Naive thymus-derived CD8-positive, alpha-beta T cell (primary cell): ENCODE data around the gene SGCD. TPM values are rescaled to one million over a fixed set of nuclear protein-coding genes. Genes with fewer than 3 reads are reported as not detected.

Experiments
- ATAC-seq, 2 donors: fragments of 150-1000 bp; cut with Tn5 transposase in 1 of 2; sonication (Bioruptor Pico), chemical (Tn5 transposase) in 1 of 2; 1 replicate in 1 of 2; 2 replicates in 1 of 2; pipeline ENCODE4 v1.10.0; 2021; ENCODE audit warnings: mild to moderate bottlenecking in 2 of 2, moderate library complexity in 2 of 2
- POLR2A ChIA-PET: fragments of 350-600 bp; sonication (Branson Sonifier 250); formaldehyde crosslinking; loops from one replicate; lab custom pipeline; 2021; ENCODE audit warnings: antibody characterized with exemption; lab: Charles Lee
- DNase-seq, 10 donors: peaks; one replicate each; pipeline versions ENCODE4 v3.0.0 to v3.0.0-alpha.2; 2020 to 2022
- H3K27ac Mint-ChIP-seq, 10 donors: one replicate each; pipeline ENCODE4 v1.8.0; 2020 to 2022; ENCODE audit warnings: mild to moderate bottlenecking in 10 of 10, mixed read lengths in 10 of 10, moderate library complexity in 4 of 10, inconsistent platforms in 1 of 10
- H3K27me3 Mint-ChIP-seq, 5 donors: one replicate each; pipeline ENCODE4 v1.8.0; 2021 to 2022; ENCODE audit warnings: mixed read lengths in 5 of 5
- H3K36me3 Mint-ChIP-seq, 3 donors: one replicate each; pipeline ENCODE4 v1.8.0; 2020 to 2022; ENCODE audit warnings: mixed read lengths in 3 of 3, mild to moderate bottlenecking in 2 of 3, inconsistent platforms in 1 of 3
- H3K4me1 Mint-ChIP-seq, 4 donors: one replicate each; pipeline ENCODE4 v1.8.0; 2021 to 2022; ENCODE audit warnings: mixed read lengths in 4 of 4
- H3K4me3 Mint-ChIP-seq, 10 donors: one replicate each; pipeline ENCODE4 v1.8.0; 2020 to 2022; ENCODE audit warnings: mild to moderate bottlenecking in 10 of 10, mixed read lengths in 10 of 10, moderate library complexity in 6 of 10, inconsistent platforms in 1 of 10
- H3K9me3 Mint-ChIP-seq, 9 donors: one replicate each; pipeline ENCODE4 v1.8.0; 2020 to 2022; ENCODE audit warnings: mixed read lengths in 9 of 9, mild to moderate bottlenecking in 3 of 9, inconsistent platforms in 1 of 9, moderate library complexity in 1 of 9
- polyA plus RNA-seq, 3 donors: library from polyadenylated mRNA; unstranded; fragments of 300-500 nt; fragmentation: Illumina TruSeq; gene quantifications; one replicate each; pipeline ENCODE4 v1.2.3, GENCODE V29; 2021
- total RNA-seq, 8 experiments: library from RNA in 2 of 8; stranded (reverse) in 2 of 8; gene quantifications; one replicate each; pipeline ENCODE4 v1.2.3 and lab custom pipeline; 2021 to 2026

SGCD gene
- total and polyA plus RNA-seq, 5 experiments from 2014 or later = 0.18 to 2.0 TPM; not detected in 3

- peaks cover 10 to 41% (median 15%) of the 10 kb centered on the region in 5 donors for H3K27me3 Mint-ChIP-seq
- H3K27ac Mint-ChIP-seq = no peak overlapping the region
- H3K4me3 Mint-ChIP-seq = no peak overlapping the region
- POLR2A ChIA-PET = no interaction called here
- no peaks in the 10 kb centered on the region for H3K9me3 Mint-ChIP-seq
- no peaks in the 10 kb centered on the region for H3K36me3 Mint-ChIP-seq
- no peak for DNase-seq
- H3K4me1 Mint-ChIP-seq = peaks cover 0 to 7% (median 0%) of the 10 kb centered on the region in 4 donors
- no peak for ATAC-seq
Measured at GRCh38 chr5:156331181-156331580, 4.2 kb downstream of the SGCD start.

DNA sequence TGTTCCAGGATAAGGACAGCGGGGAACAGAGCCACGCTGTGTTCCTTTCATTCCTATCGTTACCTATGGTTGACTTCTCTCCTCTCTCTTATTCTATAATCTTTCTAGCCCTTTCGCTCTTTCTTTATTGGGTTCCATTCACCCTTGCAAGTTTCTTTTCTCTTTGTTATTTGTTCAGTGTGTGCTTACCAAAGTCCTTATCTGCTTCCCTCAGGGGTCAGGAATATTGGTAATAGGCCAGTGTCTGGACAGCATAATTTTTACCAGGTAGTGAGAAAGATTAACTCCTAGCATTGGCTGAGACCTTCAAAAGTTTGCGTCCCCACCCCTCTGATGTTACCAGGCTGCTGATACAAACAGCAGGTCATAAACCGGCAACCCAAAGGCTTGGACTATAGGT is 4.9 kb downstream of the SGCD start:
- Mint-ChIP-seq H3K36me3 (no peaks in the 10 kb centered on the region), H3K4me3 (no peak overlapping the region), H3K27ac (no peak overlapping the region), H3K4me1 (peaks cover 0 to 2% (median 0%) of the 10 kb centered on the region in 4 donors), H3K9me3 (no peaks in the 10 kb centered on the region), H3K27me3 (peaks cover 5 to 38% (median 12%) of the 10 kb centered on the region in 5 donors)
- ATAC-seq (no peak), DNase-seq (no peak)
- POLR2A ChIA-PET = no interaction called here

GRCh38 chr5:156332245-156332644 is 5.3 kb downstream of the SGCD start:
- H3K27me3 Mint-ChIP-seq = peaks cover 4 to 34% (median 11%) of the 10 kb centered on the region in 5 donors
- H3K4me3 Mint-ChIP-seq = no peak overlapping the region
- no peaks in the 10 kb centered on the region for H3K4me1 Mint-ChIP-seq
- POLR2A ChIA-PET = no interaction called here
- DNase-seq = no peak
- H3K36me3 Mint-ChIP-seq = no peaks in the 10 kb centered on the region
- ATAC-seq = no peak
- H3K9me3 Mint-ChIP-seq = no peaks in the 10 kb centered on the region
- H3K27ac Mint-ChIP-seq = no peak overlapping the region

DNA sequence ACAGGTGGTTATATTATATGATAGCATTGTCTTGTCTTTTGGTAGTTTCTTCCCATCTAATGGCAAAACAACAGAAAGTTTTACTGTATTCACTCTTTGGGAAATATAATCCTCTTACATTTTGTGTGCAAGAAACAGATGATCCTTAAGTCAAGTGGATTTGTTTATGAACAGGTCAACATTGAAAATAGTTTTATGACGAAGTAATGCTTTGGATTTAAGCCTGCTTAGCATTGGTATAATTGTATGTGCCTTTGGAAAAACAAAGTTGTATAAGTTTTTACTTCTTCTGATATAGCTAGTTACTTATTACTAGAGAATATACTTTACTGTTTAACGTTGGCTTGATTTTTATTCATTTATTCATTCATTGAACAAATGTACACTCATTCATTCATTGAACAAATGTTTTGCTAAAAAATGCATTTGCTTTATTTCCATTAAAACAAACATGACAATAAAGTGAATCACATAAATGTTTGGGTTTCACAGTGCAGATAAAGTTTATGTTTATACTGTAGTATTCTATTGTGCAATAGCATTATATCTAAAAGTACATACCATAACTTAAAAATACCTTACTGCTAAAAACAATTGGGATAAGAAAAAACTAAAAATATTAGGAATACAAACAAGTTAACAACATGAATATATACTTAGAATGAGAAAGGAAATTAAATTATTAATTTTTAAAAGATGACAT is 12.3 kb downstream of the SGCD start:
- Mint-ChIP-seq H3K27ac (no peak overlapping the region), H3K4me1 (no peaks in the 10 kb centered on the region), H3K4me3 (no peak overlapping the region), H3K9me3 (no peaks in the 10 kb centered on the region), H3K36me3 (no peaks in the 10 kb centered on the region), H3K27me3 (peaks cover 0 to 18% (median 4%) of the 10 kb centered on the region in 5 donors)
- POLR2A ChIA-PET = no interaction called here
- DNase-seq (no peak), ATAC-seq (no peak)

- POLR2A ChIA-PET = no interaction called here
- H3K4me1 Mint-ChIP-seq = no peaks in the 10 kb centered on the region
- no peak overlapping the region for H3K27ac Mint-ChIP-seq
- no peak for DNase-seq
- no peaks in the 10 kb centered on the region for H3K9me3 Mint-ChIP-seq
- H3K27me3 Mint-ChIP-seq = peaks cover 0 to 27% (median 5%) of the 10 kb centered on the region in 5 donors
- no peaks in the 10 kb centered on the region for H3K36me3 Mint-ChIP-seq
- no peak for ATAC-seq
- no peak overlapping the region for H3K4me3 Mint-ChIP-seq
Measured at GRCh38 chr5:156340893-156341292, 13.9 kb downstream of the SGCD start.

DNA sequence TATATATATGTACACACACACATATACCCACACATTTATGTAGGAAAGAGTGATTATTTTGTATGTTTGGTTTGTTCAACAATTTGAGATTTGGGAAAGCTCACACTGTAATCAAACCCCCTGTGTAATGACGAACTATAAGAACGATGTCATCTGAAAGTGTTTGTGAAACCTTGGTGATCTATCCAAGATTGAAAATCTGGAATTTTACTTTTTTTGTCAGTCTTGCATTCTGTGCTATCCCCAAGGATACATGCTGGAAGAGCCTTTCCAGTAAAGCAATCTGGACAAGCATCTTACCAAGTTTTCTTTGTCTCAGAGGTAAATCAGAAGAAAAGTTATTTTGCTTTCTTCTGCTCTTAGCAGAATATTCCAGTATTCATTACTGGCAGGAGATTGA is 23.3 kb downstream of the SGCD start:
- Mint-ChIP-seq H3K4me1 (no peaks in the 10 kb centered on the region), H3K4me3 (no peak overlapping the region), H3K9me3 (peaks cover 0 to 2% (median 0%) of the 10 kb centered on the region in 9 donors), H3K27me3 (peaks cover 3 to 39% (median 7%) of the 10 kb centered on the region in 5 donors), H3K36me3 (no peaks in the 10 kb centered on the region), H3K27ac (no peak overlapping the region)
- POLR2A ChIA-PET = no interaction called here
- no peak for DNase-seq
- no peak for ATAC-seq

- ATAC-seq (no peak), DNase-seq (no peak)
- no peak overlapping the region for H3K27ac Mint-ChIP-seq
- POLR2A ChIA-PET = no interaction called here
- H3K9me3 Mint-ChIP-seq = peaks cover 0 to 2% (median 0%) of the 10 kb centered on the region in 9 donors
- H3K4me3 Mint-ChIP-seq = no peak overlapping the region
- H3K4me1 Mint-ChIP-seq = no peaks in the 10 kb centered on the region
- H3K36me3 Mint-ChIP-seq = no peaks in the 10 kb centered on the region
- peaks cover under 1 to 27% (median 6%) of the 10 kb centered on the region in 5 donors for H3K27me3 Mint-ChIP-seq
Measured at GRCh38 chr5:156351423-156351822, 24.5 kb downstream of the SGCD start.

GRCh38 chr5:156354571-156354970 is 27.6 kb downstream of the SGCD start:
- POLR2A ChIA-PET = no interaction called here

DNA sequence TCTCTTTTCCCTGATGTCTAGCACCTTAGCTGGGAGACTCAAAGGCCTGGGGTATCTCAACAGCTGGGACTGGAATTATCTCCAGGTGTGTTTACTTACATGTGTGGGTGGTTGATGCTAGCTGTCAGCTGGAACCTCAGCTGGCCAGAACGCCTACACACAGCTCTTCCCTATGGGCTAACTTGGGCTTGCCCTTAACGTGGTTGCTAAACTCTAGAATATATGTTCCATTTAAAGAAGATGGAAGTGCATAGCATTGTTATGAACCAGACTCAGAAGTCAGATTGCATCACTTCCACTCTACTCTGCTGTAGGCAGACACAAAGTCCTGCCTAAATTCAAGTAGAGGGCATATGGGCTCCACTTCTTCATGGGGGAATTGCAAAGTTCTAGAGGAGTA is 29.3 kb downstream of the SGCD start:
- Mint-ChIP-seq H3K36me3 (no peaks in the 10 kb centered on the region), H3K9me3 (peaks cover 0 to 2% (median 0%) of the 10 kb centered on the region in 9 donors), H3K4me1 (no peaks in the 10 kb centered on the region), H3K27ac (no peak overlapping the region), H3K4me3 (no peak overlapping the region), H3K27me3 (peaks cover 0 to 7% (median 1%) of the 10 kb centered on the region in 5 donors)
- ATAC-seq (no peak), DNase-seq (no peak)
- POLR2A ChIA-PET = no interaction called here

More at GRCh38 chr5:156354571-156354970, 27.6 kb downstream of the SGCD start:
- no peaks in the 10 kb centered on the region for H3K4me1 Mint-ChIP-seq
- H3K27me3 Mint-ChIP-seq = peaks cover 0 to 11% (median 2%) of the 10 kb centered on the region in 5 donors
- ATAC-seq (no peak), DNase-seq (no peak)
- no peak overlapping the region for H3K4me3 Mint-ChIP-seq
- no peaks in the 10 kb centered on the region for H3K36me3 Mint-ChIP-seq
- peaks cover 0 to 2% (median 0%) of the 10 kb centered on the region in 9 donors for H3K9me3 Mint-ChIP-seq
- H3K27ac Mint-ChIP-seq = no peak overlapping the region

DNA sequence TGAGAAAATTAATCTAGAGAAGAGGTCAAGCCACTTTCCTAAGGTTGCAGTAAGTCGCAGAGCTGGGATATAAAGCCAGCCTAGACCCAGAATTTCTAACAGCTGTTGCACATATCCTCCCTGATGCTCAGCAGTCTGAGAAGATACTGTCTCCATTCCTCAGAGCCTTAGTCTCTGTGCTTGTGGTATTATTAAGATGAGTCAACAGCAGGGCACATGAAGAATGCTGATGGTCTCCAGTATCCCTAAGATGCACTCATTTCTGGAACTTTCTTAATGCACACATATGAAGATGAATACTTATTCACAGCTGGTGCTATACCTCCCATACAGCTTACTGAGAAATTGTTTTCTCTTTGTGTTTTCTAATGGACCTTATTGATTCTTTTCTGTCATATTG is 32.5 kb downstream of the SGCD start:
- POLR2A ChIA-PET = no interaction called here
- no peaks in the 10 kb centered on the region for H3K9me3 Mint-ChIP-seq
- H3K27me3 Mint-ChIP-seq = peaks cover 0 to 4% (median 3%) of the 10 kb centered on the region in 5 donors
- no peak for ATAC-seq
- no peak overlapping the region for H3K27ac Mint-ChIP-seq
- H3K4me1 Mint-ChIP-seq = no peaks in the 10 kb centered on the region
- H3K4me3 Mint-ChIP-seq = no peak overlapping the region
- no peaks in the 10 kb centered on the region for H3K36me3 Mint-ChIP-seq
- no peak for DNase-seq

GRCh38 chr5:156361436-156362109 is 34.6 kb downstream of the SGCD start:
- Mint-ChIP-seq H3K9me3 (no peaks in the 10 kb centered on the region), H3K27me3 (peaks cover 0 to 11% (median 3%) of the 10 kb centered on the region in 5 donors), H3K36me3 (no peaks in the 10 kb centered on the region), H3K4me1 (no peaks in the 10 kb centered on the region), H3K4me3 (no peak overlapping the region), H3K27ac (no peak overlapping the region)
- POLR2A ChIA-PET = no interaction called here
- DNase-seq (no peak), ATAC-seq (no peak)

DNA sequence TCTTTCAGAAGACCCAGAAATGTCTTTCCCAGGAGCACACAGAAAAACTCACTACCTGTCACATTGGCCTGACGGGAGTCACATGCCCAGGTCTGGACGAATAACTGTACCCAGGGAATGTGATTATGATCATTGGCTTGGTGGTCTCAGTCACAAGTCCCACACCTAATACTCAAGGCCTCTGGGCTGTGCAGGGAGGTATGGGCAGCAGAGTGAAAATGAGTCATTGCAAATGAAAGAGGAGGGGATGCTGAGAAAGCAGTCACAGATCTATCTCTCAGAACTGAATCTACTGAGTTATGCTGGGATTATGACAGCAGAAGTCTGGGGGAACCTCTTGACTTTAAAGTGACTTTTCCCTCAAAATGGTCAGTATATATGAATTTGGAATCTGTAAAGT is 36.9 kb downstream of the SGCD start:
- no peak overlapping the region for H3K27ac Mint-ChIP-seq
- H3K4me3 Mint-ChIP-seq = no peak overlapping the region
- H3K36me3 Mint-ChIP-seq = no peaks in the 10 kb centered on the region
- DNase-seq (no peak), ATAC-seq (no peak)
- no peaks in the 10 kb centered on the region for H3K4me1 Mint-ChIP-seq
- POLR2A ChIA-PET = no interaction called here
- peaks cover 0 to 8% (median 3%) of the 10 kb centered on the region in 5 donors for H3K27me3 Mint-ChIP-seq
- H3K9me3 Mint-ChIP-seq = no peaks in the 10 kb centered on the region

DNA sequence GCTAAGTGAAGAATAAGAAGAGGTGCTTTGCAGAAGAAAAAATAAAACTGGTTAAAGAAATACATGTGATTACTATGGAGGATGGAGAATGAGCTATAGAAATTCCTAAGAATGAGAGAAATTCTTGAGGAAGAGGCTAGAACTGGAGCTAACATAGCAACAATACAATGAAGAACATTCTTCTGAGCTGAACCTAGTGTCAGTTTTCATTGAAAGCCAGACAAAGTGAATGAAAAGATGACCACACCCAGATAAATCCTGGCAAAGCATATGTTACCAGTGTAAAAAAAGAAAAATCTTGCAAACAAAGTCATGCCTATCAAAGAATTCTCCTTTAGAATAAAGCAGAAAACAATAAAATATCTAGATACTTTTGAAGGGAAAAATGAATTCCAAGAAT is 39.6 kb downstream of the SGCD start:
- ATAC-seq = no peak
- DNase-seq = no peak
- POLR2A ChIA-PET = no interaction called here
- Mint-ChIP-seq H3K9me3 (no peaks in the 10 kb centered on the region), H3K4me3 (no peak overlapping the region), H3K27ac (no peak overlapping the region), H3K27me3 (peaks cover 0 to 14% (median 3%) of the 10 kb centered on the region in 5 donors), H3K4me1 (no peaks in the 10 kb centered on the region), H3K36me3 (no peaks in the 10 kb centered on the region)
